HG02759 (cell line): Measurements from ENCODE around the gene PLCL2.

Experiments used
- ATAC-seq: cut with Tn5 transposase; IDR thresholded peaks from one replicate; pipeline ENCODE4 v1.9.1; 2021; ENCODE audit warnings: mild to moderate bottlenecking, moderate library complexity; ENCODE audit not compliant: unreplicated experiment

PLCL2 gene

GRCh38 chr3:17065315-17065714 is 180.6 kb downstream of the PLCL2 start:
- ATAC-seq = no peak

- ATAC-seq = no peak
These were observed 181.1 kb downstream of the PLCL2 start for GRCh38 chr3:17065881-17066280.

- no peak for ATAC-seq
These were observed 185.0 kb downstream of the PLCL2 start for GRCh38 chr3:17069754-17070153.

GRCh38 chr3:17070161-17070959 is 185.6 kb downstream of the PLCL2 start:
- ATAC-seq = no peak

GRCh38 chr3:17074559-17074958 is 189.8 kb downstream of the PLCL2 start:
- ATAC-seq = no peak

GRCh38 chr3:17075358-17075757 is 190.6 kb downstream of the PLCL2 start:
- ATAC-seq = no peak

- ATAC-seq = no peak
These were observed 191.2 kb downstream of the PLCL2 start for GRCh38 chr3:17075907-17076306.

- ATAC-seq = no peak
These were observed 192.3 kb downstream of the PLCL2 start for GRCh38 chr3:17076940-17077605.

- ATAC-seq = no peak
These were observed 192.9 kb downstream of the PLCL2 start for GRCh38 chr3:17077606-17078005.

- ATAC-seq = no peak
These were observed 194.2 kb downstream of the PLCL2 start for GRCh38 chr3:17078926-17079465.

GRCh38 chr3:17079933-17080332 is 195.2 kb downstream of the PLCL2 start:
- ATAC-seq = no peak

GRCh38 chr3:17081520-17081919 is 196.8 kb downstream of the PLCL2 start:
- no peak for ATAC-seq

- no peak for ATAC-seq
These were observed 202.8 kb downstream of the PLCL2 start for GRCh38 chr3:17087509-17087908.

- ATAC-seq = no peak
These were observed 203.3 kb downstream of the PLCL2 start for GRCh38 chr3:17088017-17088416.

- no peak for ATAC-seq
These were observed 204.0 kb downstream of the PLCL2 start for GRCh38 chr3:17088602-17089313.

- ATAC-seq = no peak
These were observed 204.6 kb downstream of the PLCL2 start for GRCh38 chr3:17089314-17089700.

- no peak for ATAC-seq
These were observed 205.7 kb downstream of the PLCL2 start for GRCh38 chr3:17090280-17090983.

GRCh38 chr3:17091910-17092582 is 207.3 kb downstream of the PLCL2 start:
- no peak for ATAC-seq

GRCh38 chr3:17092583-17092933 is 207.8 kb downstream of the PLCL2 start:
- ATAC-seq = no peak

- ATAC-seq = no peak
These were observed 209.8 kb downstream of the PLCL2 start for GRCh38 chr3:17094551-17094950.
